ENCODE results near the gene REEP2. TPM values are rescaled to one million over a fixed set of nuclear protein-coding genes. Genes with fewer than 3 reads are reported as not detected.

REEP2 gene
- polyA plus RNA-seq, 1 of the 3 experiments (the other 2 are of a cell fraction), result 31.2 TPM

- no peak for TF ChIP-seq CHD2 (IDR thresholded peaks at IDR 0.05; ENCODE audit: low read length, partially characterized antibody)
- TF ChIP-seq FOXJ3 (CRISPR knock-in tag; IDR thresholded peaks at IDR 0.05), result no peak
- TF ChIP-seq TCF12 (IDR thresholded peaks at IDR 0.05), result no peak
- TF ChIP-seq MAX (IDR thresholded peaks at IDR 0.05; ENCODE audit: low read depth), result no peak
- no peak for TF ChIP-seq MEF2A (IDR thresholded peaks at IDR 0.05; ENCODE audit: borderline replicate concordance, low read depth)
- no peak for TF ChIP-seq MXI1 (IDR thresholded peaks at IDR 0.05; ENCODE audit: low read depth, low read length)
- no peak for TF ChIP-seq USF1 (IDR thresholded peaks at IDR 0.05; ENCODE audit: borderline replicate concordance, low read depth)
Observed at GRCh38 chr5:138458856-138459255, 20.0 kb downstream of the REEP2 start (continued).

- H3K9ac ChIP-seq, result no peak overlapping the region
- 93% methylated on average over 9 of the region's 11 CpGs for WGBS (ENCODE audit: low lambda C conversion rate)
- ChIA-PET CTCF (interaction anchor here (8.7 to 11.7 kb wide), 2 partner anchors 10 to 41 kb away, joined by 131 to 196 read pairs; no protein-coding TSS in a partner anchor), POLR2A (no interaction called here)
- H2AFZ ChIP-seq (ENCODE audit: low read depth), result no peak overlapping the region
- H3K9me2 ChIP-seq, result no peaks in the 10 kb centered on the region
- DNase-seq, result no peak
- H3F3A ChIP-seq (replicated peaks; ENCODE audit: insufficient read depth), result peaks cover 3% of the 10 kb centered on the region
- H3K4me2 ChIP-seq, result no peak overlapping the region
- H3K27ac ChIP-seq (ENCODE audit: low read depth in 2 of 2, low read length in 1 of 2), result no peak overlapping the region
- TF ChIP-seq RFX5 (IDR thresholded peaks at IDR 0.05; ENCODE audit: low read length) (no peak), MEF2A (IDR thresholded peaks at IDR 0.05; ENCODE audit: borderline replicate concordance, low read depth) (no peak), CTCF (IDR thresholded peaks at IDR 0.05) (no peak), ELF1 (IDR thresholded peaks at IDR 0.05) (no peak), SIN3A (IDR thresholded peaks at IDR 0.05; ENCODE audit: borderline replicate concordance, low read depth, low read length) (no peak), FOSL2 (IDR thresholded peaks at IDR 0.05; ENCODE audit: borderline replicate concordance, low read depth) (no peak), NRF1 (IDR thresholded peaks at IDR 0.05; ENCODE audit: low read depth, low read length) (no peak), TCF12 (IDR thresholded peaks at IDR 0.05) (no peak), RAD21 (IDR thresholded peaks at IDR 0.05; ENCODE audit: low read length) (no peak), CHD2 (IDR thresholded peaks at IDR 0.05; ENCODE audit: low read length, partially characterized antibody) (no peak), GATA2 (CRISPR knock-in tag; IDR thresholded peaks at IDR 0.05) (no peak), MAX (IDR thresholded peaks at IDR 0.05; ENCODE audit: low read depth) (no peak), TAF1 (IDR thresholded peaks at IDR 0.05; ENCODE audit: borderline replicate concordance, low read depth, low read length) (no peak), USF1 (IDR thresholded peaks at IDR 0.05; ENCODE audit: borderline replicate concordance, low read depth) (no peak), EZH2phosphoT487 (IDR thresholded peaks at IDR 0.05; ENCODE audit: borderline replicate concordance, low read depth) (no peak), FOXM1 (IDR thresholded peaks at IDR 0.05; ENCODE audit: low read depth) (no peak), TEAD4 (IDR thresholded peaks at IDR 0.05; ENCODE audit: borderline replicate concordance, insufficient read depth) (no peak)
- TF ChIP-seq, protein P1, sequence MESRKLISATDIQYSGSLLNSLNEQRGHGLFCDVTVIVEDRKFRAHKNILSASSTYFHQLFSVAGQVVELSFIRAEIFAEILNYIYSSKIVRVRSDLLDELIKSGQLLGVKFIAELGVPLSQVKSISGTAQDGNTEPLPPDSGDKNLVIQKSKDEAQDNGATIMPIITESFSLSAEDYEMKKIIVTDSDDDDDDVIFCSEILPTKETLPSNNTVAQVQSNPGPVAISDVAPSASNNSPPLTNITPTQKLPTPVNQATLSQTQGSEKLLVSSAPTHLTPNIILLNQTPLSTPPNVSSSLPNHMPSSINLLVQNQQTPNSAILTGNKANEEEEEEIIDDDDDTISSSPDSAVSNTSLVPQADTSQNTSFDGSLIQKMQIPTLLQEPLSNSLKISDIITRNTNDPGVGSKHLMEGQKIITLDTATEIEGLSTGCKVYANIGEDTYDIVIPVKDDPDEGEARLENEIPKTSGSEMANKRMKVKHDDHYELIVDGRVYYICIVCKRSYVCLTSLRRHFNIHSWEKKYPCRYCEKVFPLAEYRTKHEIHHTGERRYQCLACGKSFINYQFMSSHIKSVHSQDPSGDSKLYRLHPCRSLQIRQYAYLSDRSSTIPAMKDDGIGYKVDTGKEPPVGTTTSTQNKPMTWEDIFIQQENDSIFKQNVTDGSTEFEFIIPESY (IDR thresholded peaks at IDR 0.05; ENCODE audit: borderline replicate concordance, low read depth), result no peak
- TF ChIP-seq, protein P2, sequence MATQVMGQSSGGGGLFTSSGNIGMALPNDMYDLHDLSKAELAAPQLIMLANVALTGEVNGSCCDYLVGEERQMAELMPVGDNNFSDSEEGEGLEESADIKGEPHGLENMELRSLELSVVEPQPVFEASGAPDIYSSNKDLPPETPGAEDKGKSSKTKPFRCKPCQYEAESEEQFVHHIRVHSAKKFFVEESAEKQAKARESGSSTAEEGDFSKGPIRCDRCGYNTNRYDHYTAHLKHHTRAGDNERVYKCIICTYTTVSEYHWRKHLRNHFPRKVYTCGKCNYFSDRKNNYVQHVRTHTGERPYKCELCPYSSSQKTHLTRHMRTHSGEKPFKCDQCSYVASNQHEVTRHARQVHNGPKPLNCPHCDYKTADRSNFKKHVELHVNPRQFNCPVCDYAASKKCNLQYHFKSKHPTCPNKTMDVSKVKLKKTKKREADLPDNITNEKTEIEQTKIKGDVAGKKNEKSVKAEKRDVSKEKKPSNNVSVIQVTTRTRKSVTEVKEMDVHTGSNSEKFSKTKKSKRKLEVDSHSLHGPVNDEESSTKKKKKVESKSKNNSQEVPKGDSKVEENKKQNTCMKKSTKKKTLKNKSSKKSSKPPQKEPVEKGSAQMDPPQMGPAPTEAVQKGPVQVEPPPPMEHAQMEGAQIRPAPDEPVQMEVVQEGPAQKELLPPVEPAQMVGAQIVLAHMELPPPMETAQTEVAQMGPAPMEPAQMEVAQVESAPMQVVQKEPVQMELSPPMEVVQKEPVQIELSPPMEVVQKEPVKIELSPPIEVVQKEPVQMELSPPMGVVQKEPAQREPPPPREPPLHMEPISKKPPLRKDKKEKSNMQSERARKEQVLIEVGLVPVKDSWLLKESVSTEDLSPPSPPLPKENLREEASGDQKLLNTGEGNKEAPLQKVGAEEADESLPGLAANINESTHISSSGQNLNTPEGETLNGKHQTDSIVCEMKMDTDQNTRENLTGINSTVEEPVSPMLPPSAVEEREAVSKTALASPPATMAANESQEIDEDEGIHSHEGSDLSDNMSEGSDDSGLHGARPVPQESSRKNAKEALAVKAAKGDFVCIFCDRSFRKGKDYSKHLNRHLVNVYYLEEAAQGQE (IDR thresholded peaks at IDR 0.05; ENCODE audit: low read depth, low read length), result no peak
- no peaks in the 10 kb centered on the region for H3K27me3 ChIP-seq (ENCODE audit: insufficient read depth)
- H3K4me3 ChIP-seq (ENCODE audit: low read depth in 2 of 2, low read length in 1 of 2), result no peak overlapping the region
- H3K36me3 ChIP-seq (replicated peaks in 1 of 2; ENCODE audit: control insufficient read depth in 1 of 2, insufficient read depth in 2 of 2, low read length in 1 of 2), result no peaks in the 10 kb centered on the region
- peaks cover 0 to 6% of the 10 kb centered on the region in 2 experiments; a peak in 1 of 4 replicates for H3K4me1 ChIP-seq (ENCODE audit: control insufficient read depth in 1 of 2, insufficient read depth in 2 of 2, low read depth in 1 of 2, low read length in 1 of 2)
- no peaks in the 10 kb centered on the region for H4K20me1 ChIP-seq (ENCODE audit: insufficient read depth)
- H3K79me2 ChIP-seq (ENCODE audit: insufficient read depth), result no peaks in the 10 kb centered on the region
- no peaks in the 10 kb centered on the region for H3K9me3 ChIP-seq
Observed at GRCh38 chr5:138459311-138459933, 20.6 kb downstream of the REEP2 start.
